Measurements from ENCODE around the gene FCRLB.

DNA sequence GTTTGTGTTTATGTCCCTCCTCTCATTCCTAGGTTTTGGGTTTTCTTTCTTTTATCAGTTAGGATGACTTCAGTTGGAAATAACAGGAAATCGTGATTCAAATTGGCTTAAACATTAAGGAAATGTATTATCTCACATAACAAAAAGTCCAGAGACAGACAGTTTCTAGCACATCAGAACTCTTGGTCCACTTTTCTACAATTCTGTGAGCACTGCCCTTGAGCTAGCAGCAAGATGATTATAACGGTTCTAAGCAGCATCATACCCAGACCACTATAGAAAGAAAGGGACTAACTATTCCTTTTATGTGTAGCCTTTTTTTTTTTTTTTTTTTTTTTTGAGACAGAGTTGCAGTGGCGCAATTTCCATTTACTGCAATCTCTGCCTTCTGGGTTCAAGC lies 39.5 kb upstream of the FCRLB start:
- TF ChIP-seq, protein P1, sequence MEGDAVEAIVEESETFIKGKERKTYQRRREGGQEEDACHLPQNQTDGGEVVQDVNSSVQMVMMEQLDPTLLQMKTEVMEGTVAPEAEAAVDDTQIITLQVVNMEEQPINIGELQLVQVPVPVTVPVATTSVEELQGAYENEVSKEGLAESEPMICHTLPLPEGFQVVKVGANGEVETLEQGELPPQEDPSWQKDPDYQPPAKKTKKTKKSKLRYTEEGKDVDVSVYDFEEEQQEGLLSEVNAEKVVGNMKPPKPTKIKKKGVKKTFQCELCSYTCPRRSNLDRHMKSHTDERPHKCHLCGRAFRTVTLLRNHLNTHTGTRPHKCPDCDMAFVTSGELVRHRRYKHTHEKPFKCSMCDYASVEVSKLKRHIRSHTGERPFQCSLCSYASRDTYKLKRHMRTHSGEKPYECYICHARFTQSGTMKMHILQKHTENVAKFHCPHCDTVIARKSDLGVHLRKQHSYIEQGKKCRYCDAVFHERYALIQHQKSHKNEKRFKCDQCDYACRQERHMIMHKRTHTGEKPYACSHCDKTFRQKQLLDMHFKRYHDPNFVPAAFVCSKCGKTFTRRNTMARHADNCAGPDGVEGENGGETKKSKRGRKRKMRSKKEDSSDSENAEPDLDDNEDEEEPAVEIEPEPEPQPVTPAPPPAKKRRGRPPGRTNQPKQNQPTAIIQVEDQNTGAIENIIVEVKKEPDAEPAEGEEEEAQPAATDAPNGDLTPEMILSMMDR (IDR thresholded peaks at IDR 0.05): no peak
- TF ChIP-seq EZH2 (IDR thresholded peaks at IDR 0.05): no peak
